HG03159 (cell line): Measurements from ENCODE around the gene SIAH3.

ENCODE experiments used
- ATAC-seq: cut with Tn5 transposase; IDR thresholded peaks from one replicate; pipeline ENCODE4 v1.9.1; 2021; ENCODE audit warnings: mild to moderate bottlenecking, moderate library complexity; ENCODE audit not compliant: unreplicated experiment

SIAH3 gene

DNA sequence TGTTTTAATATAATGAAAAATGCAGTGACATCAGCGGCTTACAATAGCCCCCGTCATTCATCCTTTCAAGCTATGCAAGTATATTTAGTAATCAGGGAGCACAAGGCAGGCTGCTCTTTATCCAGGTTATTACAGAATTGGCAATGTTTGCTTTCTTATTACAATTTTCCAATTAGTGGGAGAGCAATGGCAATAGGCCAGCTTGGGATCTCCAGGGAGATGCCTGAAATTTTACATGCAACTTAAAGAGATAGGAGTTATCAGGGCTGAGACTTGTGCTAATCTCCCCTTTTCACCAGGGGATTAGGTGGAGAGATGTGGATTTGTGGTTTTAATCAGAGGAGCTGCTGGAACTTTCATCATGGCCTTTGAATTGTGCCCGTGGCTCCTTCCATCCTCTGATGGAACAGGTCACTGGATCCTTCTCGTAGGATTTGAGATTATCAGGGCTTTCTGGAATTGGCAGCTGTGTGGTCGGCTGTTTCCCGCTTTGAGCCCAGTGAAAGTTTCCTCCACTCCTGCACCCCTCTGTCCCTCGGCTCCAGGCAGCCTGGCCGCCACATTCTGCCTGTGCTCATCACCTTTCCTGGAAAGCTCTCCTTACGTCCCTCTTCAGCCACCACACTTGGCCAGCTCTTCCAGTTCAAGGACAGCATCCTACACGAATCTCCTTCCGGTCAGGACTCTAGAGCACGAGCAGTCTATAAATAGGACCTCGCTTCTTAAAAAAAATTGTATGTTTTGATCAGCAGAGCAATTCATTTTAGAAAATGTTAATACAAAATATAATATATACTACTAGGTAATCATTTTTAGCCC, 102.4 kb downstream of the SIAH3 start:
- ATAC-seq = no peak

DNA sequence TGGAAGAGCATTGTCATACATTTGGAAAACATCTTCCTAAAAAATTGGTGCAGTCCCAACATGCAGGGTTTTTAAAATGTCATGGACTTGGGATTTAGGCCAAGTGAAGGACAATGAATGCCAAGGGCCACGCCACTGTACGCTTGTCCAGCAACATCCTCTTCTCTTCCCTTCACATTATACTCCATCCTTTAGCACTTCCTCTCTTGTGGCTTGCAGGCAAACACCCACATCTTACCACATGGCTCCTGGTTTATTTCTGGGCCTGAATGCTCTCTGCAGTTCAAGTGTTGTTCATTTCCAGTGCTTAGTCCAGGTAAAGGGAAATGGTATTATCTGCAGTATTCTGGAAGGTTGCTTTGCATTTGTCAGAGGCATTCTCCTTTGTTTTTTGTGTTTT, 104.5 kb downstream of the SIAH3 start:
- no peak for ATAC-seq

GRCh38 chr13:45744979-45745378, 106.6 kb downstream of the SIAH3 start:
- no peak for ATAC-seq

DNA sequence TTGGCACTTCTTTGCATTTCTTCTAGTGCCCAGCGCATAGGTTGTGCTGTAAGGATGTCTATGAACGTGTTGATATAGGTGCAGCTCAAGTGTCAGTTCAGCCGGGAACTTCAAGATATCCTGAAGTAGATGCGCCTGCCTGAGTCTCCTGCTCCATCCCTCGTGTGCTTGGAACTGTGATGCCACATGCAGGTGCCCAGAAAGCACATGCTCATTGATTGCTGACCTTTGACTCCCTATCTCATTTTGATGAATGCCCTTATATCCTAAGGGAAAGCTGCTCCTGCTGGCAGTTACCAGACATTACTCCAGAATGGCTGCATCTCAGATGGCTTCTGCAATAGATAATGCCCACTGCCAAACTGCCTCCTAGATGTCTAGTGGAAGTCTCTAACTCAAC, 108.6 kb downstream of the SIAH3 start:
- ATAC-seq = no peak

- ATAC-seq = no peak
Measured at GRCh38 chr13:45737571-45738017, 114.0 kb downstream of the SIAH3 start.

GRCh38 chr13:45733361-45733760, 118.2 kb downstream of the SIAH3 start:
- no peak for ATAC-seq

- no peak for ATAC-seq
Measured at GRCh38 chr13:45732916-45733315, 118.6 kb downstream of the SIAH3 start.

GRCh38 chr13:45731455-45731854, 120.1 kb downstream of the SIAH3 start:
- ATAC-seq = no peak

- ATAC-seq = peak; percentile 54
Measured at GRCh38 chr13:45728759-45729158, 122.8 kb downstream of the SIAH3 start.
